Right renal cortex interstitium (tissue), 3 donors: ENCODE measurements around the gene CST11. TPM values are rescaled to one million over a fixed set of nuclear protein-coding genes. Genes with fewer than 3 reads are reported as not detected.

ENCODE experiments used
- DNase-seq, 3 donors: peaks; one replicate each; pipeline ENCODE4 v3.0.0-alpha.2; 2013; ENCODE audit warnings: low read depth in 3 of 3, low spot score in 2 of 3
- polyA plus RNA-seq, 3 donors: library from polyadenylated mRNA; unstranded; fragments of 120-200 nt; gene quantifications; one replicate each; pipeline ENCODE4 v1.2.1, GENCODE V29; 2013; ENCODE audit not compliant: insufficient read length in 3 of 3

Gene CST11
- polyA plus RNA-seq, 3 donors: 0.28 TPM; not detected in 2

DNA sequence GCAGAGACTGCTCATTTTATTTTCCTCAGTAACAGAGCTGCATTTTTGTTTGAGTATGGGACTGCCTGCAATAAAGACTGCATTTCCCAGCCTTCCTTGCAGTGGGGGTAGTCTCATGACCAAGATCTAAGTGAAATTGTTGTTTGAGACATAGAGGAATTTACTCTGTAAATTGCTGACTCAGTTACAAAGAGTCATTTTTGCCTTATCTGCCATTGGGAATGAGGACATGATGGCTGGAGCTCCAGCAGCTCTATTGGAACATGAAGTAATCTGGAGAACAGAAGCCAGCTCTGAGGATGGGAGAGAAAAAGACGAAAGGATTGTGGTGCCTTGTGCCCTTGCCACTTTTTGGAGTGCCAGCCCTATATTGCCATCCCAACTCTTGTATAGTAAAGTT, 2.1 kb upstream of the CST11 start:
- DNase-seq: no peak

DNA sequence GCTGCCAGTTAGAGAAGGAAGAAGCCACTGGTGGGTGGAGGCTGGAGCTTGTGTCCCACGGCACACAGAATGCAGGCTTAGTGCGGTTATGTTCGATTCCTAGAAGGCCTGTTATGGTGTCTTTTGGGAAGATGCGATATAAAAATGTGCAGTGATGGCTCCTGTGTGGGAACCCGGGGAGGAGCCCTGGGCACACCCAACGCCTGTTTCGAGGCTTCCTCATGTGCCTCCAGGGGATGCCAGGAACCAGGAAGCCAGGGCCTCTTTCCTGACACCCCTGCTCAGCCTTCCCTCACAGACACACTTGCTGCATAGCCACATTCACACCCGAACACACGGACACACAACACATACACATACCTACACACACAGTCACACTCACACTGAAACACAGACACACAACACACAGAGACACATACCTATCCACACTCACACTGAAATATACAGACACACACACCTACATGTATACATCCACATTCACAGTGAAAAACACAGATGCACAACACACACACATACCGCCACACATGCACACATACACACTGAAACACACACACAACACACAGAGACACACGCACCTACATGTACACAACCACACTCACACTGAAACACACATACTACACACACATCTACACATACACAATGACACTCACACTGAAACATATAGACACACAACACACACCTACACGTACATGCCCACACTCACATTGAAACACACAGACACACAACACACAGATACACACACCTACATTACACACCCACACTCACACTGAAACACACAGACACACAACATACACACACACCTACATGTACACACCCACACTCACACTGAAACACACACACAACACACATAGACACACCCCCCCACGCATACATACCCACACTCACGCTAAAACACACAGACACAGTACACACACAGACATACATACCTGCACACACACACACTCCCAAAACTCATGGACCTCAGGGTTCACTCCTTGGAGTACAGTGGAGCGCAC, 1.2 kb upstream of the CST11 start:
- no peak for DNase-seq

DNA sequence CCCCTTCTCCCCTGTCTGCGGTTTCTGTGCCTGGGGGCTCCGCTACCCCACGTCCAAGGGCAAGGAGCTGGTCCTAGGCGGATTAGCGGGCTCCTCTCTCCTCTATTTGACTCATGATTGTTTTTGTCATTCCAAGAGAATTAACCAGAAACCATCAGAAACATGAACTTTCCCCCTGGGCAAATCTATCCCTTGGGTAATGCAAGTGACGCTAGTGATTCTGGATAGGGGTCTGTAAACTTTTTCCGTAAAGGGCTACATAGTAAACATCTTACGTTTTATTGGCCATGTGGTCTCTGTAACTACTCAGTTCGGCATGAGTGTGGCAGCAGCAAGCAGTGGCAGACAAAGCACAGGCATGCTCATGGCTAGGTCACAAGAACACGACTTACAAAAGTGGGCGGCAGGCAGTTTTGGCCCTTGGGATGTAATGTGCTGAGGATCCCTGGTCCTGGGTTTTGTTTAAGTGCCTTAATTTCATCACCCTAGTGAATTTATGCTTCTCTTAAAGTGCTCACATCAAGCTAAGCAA, 654 bp downstream of the CST11 start:
- no peak for DNase-seq

DNA sequence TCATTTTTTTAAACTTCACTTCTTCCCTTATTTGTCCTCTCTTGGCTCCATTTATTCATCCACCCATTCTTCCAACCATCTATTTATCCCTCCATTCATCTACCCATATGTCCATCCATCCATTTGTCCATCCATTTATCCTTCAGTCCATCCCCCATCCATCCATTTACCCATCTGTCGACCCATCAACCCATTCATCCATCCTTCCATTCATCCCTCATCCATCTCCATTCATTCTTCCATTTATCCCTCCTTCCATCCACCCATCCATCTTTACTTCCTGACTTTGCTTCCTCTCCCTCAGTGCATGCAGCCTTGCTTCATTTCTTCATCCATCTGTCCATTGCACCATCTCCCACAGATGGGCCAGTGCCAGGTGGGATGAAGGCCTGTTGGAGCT, 1.8 kb downstream of the CST11 start:
- DNase-seq: no peak

DNA sequence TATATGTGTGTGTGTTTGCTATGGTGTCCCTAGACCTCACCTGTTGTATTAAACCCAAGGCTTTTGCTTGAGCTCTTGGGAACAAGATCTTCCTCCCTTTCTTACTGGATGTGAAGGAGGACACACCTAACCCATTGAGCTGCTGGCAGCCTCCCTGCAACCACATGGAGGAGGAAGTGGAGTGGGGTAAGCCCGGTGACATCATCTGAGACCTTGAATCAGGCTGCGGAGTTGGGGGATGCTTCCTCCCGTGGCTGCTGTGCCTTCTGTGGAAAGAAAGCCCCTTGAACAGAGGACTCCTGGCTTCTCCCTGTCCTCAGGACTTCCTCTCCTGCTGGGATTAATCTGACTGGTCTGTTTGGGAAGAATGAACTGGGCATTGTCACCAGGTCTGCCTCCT, 3.3 kb downstream of the CST11 start:
- no peak for DNase-seq

DNA sequence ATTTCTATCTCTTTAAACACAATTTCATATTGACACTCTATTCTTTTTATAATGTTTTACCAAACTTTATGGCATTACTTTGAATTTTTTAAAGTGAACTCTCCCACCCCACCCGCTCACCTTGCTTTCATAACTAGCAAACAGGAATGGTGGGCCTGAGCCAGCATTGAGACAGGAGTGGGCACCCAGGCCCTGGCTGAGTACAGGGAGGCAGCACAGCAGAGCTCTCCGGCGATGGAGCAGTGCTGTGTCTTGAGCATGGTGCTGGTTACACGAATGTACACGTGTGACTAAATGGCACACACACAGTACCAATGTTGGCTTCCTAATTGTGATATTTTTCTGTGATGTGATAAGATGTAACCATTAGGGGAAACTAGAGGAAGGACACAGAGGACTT, 4.5 kb downstream of the CST11 start:
- DNase-seq: no peak

DNA sequence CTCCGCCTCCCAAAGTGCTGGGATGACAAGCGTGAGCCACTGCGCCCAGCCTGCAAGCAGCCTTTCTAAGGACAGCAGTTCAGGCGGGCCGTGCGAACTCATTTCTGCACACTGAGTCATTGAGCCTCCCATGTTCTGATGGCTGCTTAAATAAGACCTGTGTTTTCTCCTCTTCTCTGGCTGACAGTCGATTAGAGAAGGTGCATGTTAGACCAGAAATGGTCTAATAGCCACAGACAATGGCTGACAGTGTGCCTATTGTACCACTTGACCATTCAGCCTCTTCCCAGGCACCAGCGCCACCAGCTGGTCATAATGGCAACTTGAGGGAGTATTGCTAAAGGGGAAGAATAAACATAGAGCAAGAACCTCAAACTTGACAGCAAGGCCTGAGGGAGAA, 6.2 kb downstream of the CST11 start:
- DNase-seq: no peak

DNA sequence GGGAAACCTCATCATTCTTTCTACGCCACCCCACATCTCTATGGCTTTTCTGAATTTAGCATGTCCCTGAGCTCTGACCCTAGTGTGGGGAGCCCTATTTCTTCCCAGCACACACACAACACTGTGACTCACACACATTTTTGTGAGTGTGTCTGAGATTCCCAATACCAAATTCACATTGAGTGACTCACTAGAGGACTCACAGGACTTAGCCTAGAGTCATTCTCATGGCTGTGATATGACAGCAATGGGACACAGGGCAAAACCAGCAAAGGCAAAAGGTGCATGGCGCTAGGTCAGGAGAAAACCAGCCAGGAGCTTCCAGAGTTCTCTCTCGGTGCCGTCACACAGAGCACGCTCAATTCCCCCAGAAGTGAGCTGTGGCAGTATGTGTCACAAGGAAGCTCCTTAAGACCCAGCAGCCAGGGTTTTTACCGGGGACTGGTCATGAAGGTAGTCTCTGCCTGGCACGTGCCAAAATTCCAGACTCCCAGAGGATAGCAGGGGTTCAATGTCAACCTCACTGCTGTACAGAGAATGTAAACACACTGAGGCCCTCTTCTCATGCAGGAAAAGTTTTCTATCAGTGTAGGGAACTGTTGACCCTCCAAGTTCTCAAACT, 7.0 kb downstream of the CST11 start:
- DNase-seq: no peak

DNA sequence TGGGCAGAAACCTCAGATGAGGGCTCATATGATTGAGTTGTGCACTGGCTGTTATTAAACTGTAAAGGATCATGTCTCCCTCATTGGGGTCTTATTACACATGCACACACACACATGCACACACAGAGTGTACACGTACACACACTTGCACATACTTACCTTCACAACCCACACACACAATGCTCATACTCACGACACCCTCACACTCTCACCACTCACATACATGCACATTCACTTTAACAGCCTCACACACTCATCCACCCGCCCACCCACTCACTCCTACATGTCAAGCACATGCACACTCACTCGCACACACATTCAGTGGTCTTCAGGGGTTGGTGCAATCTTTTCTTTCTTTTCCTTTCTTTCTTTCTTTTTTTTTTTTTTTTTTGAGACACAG, 7.8 kb downstream of the CST11 start:
- DNase-seq: no peak

DNA sequence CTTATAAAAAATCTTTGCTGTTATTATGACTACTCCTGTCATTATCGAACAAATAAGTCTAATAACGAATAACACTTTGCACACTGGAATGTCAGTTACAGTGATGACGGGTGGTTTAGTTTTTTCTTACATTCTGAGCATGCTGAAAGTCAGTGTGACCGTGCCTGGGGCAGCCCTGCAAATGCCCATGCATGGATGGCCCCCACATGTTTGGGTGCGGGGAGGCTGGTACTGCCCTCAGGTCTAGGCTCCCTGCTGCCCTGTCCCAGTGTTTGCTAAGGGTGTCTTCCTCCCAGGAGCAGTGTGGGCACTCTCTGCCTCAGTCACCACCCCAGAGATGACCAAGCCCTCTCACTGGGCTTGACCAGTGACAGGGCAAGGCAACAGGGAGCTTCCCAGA, 10.2 kb downstream of the CST11 start:
- no peak for DNase-seq

DNA sequence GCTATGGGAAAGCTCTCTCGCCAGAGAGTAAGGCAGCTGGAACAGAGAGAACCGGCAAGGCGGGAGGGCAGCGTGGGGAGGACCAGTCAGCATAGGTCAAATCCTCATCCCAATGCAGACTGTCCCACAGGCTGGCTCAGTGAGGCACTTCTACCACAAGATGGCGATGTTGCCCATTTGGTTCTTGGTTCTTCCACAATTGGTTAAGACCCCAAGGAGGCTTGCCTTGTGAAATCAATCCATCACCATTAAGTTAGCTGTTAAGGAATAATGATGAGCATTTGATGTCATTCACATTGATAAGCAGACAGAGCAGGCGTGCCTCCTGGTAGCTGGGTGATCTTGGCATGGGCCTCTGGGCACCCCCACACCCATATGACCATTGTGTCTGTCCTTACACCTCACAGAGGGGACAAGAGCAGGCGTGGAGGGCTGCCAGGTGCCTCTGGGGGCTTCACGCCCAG, 10.8 kb downstream of the CST11 start:
- DNase-seq: peak in 2 of 3 donors; percentile 65 to 69

DNA sequence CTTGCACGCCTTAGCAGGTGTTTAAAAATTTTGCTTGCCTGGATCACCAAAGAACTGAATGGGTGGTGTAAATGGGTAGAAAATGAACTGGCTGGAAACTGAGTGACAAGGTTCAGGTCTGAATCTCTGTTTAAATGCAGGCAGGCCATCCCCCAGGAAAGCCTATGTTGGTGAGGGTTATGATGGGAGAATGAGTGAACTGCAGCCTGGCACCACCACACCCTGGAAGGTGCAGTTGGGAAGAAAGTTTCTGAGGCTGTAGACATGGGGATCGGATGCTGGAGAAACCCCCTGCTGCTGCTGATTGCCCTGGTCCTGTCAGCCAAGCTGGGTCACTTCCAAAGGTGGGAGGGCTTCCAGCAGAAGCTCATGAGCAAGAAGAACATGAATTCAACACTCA, 12.7 kb downstream of the CST11 start:
- DNase-seq: no peak

DNA sequence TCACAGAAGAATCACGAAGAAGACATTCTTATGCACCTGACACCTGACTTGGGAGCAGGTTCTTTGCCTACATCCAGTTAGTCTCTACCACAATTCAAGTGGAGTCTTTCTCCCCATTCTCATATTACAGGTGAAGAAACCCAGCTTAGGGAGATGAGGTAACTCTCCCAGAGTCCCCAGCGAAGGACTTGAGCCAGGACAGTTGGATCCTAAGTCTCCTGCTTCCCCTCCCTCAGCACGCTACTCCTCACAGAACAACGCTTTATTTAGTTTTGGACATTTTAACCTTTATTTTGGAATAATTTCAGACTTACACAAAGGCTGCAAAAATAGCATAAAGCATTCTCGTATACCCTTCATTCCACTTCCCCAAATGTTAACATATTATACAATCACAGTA, 14.0 kb downstream of the CST11 start:
- no peak for DNase-seq

DNA sequence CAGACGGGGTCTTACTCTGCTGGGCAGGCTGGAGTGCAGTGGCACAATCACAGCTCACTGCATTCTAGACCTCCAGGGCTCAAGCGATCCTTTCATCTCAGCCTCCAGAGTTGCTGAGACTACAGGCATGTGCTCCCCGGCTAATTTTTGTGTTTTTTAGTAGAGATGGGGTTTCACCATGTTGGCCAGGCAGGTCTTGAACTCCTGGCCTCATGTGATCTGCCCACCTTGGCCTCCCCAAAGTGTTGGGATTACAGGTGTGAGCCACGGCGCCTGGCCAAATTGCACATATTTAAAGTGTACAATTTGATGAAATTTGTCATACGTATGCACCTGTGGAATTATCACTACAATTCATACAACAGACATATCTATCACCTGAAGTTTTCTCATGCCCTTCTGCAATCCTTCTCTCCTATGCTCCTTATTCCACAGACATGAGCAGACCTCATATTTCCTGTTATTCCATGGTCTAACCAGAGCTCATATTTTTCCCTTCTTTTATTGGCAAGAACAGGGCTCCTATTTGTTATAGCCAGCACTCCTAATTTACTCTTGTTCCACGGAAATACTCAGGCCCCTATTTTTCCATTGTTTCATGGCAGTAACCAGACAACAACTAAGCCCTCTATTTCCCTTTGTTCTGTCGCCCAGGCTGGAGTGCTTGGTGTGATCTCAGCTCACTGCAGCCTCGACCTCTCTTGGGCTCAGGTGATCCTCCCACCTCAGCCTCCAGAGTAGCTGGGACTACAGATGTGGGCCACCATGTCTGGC, 15.4 kb downstream of the CST11 start:
- no peak for DNase-seq

DNA sequence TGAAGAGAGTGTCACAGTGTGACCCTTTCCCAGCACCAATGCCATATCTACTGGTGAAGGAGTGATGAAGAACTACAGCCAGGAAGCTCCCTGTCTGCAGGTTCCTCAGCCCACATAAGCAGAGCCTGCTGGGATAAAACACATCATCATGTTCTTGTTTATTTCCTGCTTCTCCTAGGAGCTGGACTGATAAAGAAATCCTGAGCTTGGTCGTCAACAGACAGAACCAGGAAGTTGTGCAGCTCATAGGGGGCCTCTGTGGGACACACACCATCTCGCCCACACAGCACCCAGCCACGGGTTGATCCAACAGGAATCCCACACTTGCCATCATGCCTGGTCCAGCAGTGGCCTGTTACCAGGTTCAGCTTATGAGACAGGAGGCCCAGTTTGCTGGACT, 16.0 kb downstream of the CST11 start:
- no peak for DNase-seq

DNA sequence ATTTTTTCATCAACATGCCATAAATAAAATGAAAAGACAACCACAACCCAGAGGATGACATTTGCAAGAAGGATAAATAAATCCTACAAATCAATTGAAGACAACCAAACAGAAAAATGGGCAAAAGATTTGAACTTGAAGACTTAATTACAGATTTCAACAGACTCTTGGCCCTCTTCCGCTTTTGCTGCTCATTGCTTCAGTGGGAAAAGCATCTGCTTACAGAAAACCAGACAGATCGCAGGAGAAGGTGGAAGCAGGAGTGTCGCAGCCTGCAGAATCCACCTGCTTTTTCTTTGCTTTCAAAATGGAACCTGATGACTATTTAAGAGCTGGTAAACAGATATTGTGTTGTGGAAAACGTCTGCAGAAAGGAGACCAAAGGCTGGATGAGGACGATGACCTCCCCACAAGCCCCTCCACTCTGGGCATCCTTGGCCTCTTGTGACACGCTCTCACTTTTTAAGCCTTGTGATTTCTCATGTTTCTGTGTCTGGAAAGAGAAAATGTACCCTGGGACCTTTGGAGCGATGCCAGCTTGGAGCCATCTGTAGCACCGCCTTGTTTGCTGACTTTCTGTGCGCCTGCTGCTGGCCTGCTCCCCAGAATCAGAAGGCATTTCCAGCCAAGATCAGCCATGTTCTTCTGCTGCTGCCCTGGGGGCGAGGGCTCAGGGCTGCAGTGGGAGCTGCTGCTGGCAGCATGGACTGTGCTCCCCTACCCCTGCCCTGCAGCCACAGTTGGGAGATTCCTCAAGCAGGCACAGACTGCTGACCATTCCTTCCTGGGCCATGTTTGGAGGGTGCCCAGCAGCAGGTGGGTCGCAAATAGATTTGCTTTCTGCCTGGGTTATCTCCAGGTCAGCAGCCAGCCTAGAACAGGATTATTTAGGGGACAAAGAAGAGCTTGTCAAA, 16.8 kb downstream of the CST11 start:
- no peak for DNase-seq

DNA sequence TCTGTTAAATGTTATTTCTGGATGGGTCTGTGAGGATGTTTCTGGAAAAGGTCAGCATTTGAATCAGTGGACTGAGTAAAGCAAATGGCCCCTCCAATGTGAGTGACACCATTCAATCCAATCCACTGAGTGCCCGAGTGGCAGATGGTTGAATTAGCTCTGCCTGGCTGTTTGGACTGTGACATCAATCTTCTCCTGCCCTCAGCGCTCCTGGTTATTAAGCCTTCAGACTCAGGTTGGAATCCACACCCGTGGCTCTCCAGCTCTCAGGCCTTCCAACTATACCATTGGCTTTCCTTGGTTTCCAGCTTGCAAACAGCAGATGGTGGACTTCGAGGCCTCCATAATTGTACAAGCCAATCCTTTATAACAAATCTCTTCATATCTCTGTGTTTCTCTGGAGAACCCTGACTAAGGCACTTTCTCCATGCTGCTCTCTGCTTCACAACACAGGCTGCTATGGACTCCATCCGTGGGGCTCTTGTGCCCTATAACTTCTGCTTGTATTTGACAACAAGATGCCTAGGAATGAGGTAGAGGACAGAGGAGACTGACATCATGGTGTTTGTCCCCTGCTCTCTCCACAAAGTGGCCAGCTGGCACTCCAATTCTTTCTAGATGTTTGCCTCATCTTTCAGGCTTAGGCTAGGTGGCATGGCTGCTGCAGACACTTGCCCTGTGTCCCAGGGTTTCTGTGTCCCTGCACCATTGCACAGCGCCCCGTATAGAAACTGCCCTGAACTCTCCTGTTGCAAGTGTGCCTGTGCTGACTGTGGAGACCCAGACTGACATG, 18.0 kb downstream of the CST11 start:
- DNase-seq: no peak

DNA sequence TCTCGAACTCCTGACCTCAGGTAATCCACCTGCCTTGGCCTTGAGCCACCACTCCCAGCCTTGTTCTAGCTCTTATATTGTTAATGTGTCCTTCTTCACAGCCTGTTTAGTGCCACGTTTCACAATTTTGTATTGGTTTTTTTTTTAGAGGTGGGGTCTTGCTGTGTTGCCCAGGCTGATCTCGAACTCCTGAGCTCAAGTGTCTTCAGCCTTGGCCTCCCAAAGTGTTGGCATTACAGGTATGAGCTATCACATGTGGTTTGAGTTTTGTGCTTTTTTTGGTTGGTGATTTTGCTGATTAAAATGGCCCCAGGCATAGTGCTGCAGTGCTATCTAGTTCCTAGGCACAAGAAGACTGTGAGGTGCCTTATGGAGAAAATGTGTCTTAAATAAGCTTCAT, 19.0 kb downstream of the CST11 start:
- no peak for DNase-seq

DNA sequence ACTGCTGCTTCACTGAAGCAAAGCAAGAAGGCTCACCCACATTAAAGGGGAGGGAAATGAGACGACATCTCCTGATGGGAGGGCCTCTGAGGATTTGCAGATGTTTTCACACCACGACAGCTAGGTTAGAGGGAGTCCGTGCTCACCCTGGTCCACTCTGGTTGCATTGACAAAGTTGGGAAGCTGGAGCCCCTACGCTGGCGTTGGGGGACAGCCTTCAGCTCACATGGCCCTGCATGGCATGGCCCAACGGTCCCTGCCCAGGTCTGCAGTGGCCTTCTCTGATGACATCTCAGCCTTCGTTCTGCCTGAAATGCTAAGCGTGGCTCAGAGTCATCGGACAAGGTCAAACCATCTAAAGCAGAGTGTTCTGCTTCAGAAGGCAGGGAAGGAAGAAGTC, 27.5 kb downstream of the CST11 start:
- no peak for DNase-seq
